ENCODE data around the gene IKZF3. TPM values are rescaled to one million over a fixed set of nuclear protein-coding genes. Genes with fewer than 3 reads are reported as not detected.

Gene IKZF3
- total RNA-seq, 1 experiment from 2014 or later: not detected

DNA sequence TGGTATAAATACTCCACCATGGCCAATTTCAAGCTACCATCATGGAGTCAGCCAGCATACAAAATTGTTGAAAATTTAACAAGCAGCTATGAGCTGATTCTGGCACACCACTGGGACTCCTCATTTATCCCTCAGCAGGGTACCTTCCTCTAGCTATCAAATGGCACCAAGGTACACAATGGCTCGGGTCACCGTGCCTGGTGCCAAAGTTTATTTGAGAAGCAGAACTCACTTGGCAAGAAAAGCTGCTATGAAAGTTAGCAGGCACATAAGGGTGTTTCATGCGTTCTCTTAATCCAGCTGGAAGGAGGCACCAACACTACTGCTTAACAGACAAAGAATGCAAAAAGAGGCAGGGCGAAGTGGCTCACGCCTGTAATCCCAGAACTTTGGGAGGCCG is 51.6 kb downstream of the IKZF3 start:
- no peaks in the 10 kb centered on the region for H3K9me3 ChIP-seq (ENCODE audit: low read length)
- no peak overlapping the region for H3K4me3 ChIP-seq (ENCODE audit: low read length)
- H3F3A ChIP-seq (ENCODE audit: low read length, unreplicated experiment): no peaks in the 10 kb centered on the region
- ChIA-PET POLR2A (ENCODE audit: unreplicated experiment) (no interaction called here), CTCF (no interaction called here)
- no peak overlapping the region for H3K4me2 ChIP-seq (ENCODE audit: low read length)
- no peaks in the 10 kb centered on the region for H4K20me1 ChIP-seq (ENCODE audit: low read length)
- H3K27me3 ChIP-seq (ENCODE audit: low read length): peaks cover 7% of the 10 kb centered on the region
- TF ChIP-seq EZH2 (IDR thresholded peaks at IDR 0.05; ENCODE audit: low read length, unreplicated experiment) (no peak), EZH2phosphoT487 (IDR thresholded peaks at IDR 0.05; ENCODE audit: borderline replicate concordance, low read length) (no peak)
- TF ChIP-seq, protein P1, sequence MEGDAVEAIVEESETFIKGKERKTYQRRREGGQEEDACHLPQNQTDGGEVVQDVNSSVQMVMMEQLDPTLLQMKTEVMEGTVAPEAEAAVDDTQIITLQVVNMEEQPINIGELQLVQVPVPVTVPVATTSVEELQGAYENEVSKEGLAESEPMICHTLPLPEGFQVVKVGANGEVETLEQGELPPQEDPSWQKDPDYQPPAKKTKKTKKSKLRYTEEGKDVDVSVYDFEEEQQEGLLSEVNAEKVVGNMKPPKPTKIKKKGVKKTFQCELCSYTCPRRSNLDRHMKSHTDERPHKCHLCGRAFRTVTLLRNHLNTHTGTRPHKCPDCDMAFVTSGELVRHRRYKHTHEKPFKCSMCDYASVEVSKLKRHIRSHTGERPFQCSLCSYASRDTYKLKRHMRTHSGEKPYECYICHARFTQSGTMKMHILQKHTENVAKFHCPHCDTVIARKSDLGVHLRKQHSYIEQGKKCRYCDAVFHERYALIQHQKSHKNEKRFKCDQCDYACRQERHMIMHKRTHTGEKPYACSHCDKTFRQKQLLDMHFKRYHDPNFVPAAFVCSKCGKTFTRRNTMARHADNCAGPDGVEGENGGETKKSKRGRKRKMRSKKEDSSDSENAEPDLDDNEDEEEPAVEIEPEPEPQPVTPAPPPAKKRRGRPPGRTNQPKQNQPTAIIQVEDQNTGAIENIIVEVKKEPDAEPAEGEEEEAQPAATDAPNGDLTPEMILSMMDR (conservative IDR thresholded peaks at IDR 0.05; ENCODE audit: low read depth, low read length): no peak
- no peaks in the 10 kb centered on the region for H3K36me3 ChIP-seq (ENCODE audit: low read depth, low read length)
- peak; percentile 19 for DNase-seq
- H3K9me2 ChIP-seq (replicated peaks; ENCODE audit: low read length): no peaks in the 10 kb centered on the region
- no TSS peak for BruUV-seq (replicated peaks)
- intact Hi-C loops (cut with micrococcal nuclease): no loop called here
- peaks cover 17% of the 10 kb centered on the region for H3K4me1 ChIP-seq (ENCODE audit: insufficient read depth, low read length)
- no peaks in the 10 kb centered on the region for H3K79me2 ChIP-seq (ENCODE audit: low read length)
- no peak overlapping the region for H2AFZ ChIP-seq (ENCODE audit: low read length)
- no peak overlapping the region for H3K9ac ChIP-seq (ENCODE audit: low read length)
- no peak for ATAC-seq
- no peak overlapping the region for H3K27ac ChIP-seq (ENCODE audit: low read length)

- H3K4me1 ChIP-seq (ENCODE audit: insufficient read depth, low read length): peaks cover 17% of the 10 kb centered on the region
- H2AFZ ChIP-seq (ENCODE audit: low read length): no peak overlapping the region
- no peak for ATAC-seq
- no peaks in the 10 kb centered on the region for H3K79me2 ChIP-seq (ENCODE audit: low read length)
- intact Hi-C loops (cut with micrococcal nuclease): no loop called here
- no peak overlapping the region for H3K27ac ChIP-seq (ENCODE audit: low read length)
- BruUV-seq (replicated peaks): no TSS peak
- H3K9ac ChIP-seq (ENCODE audit: low read length): no peak overlapping the region
- no peaks in the 10 kb centered on the region for H3K36me3 ChIP-seq (ENCODE audit: low read depth, low read length)
- ChIA-PET POLR2A (ENCODE audit: unreplicated experiment) (no interaction called here), CTCF (interaction anchor here (0.6 kb wide), 1 partner anchor 26 kb away, joined by 5 read pairs; no protein-coding TSS in a partner anchor)
- no peaks in the 10 kb centered on the region for H3F3A ChIP-seq (ENCODE audit: low read length, unreplicated experiment)
- no peak overlapping the region for H3K4me2 ChIP-seq (ENCODE audit: low read length)
- H3K9me3 ChIP-seq (ENCODE audit: low read length): no peaks in the 10 kb centered on the region
- no peaks in the 10 kb centered on the region for H3K9me2 ChIP-seq (replicated peaks; ENCODE audit: low read length)
- DNase-seq: no peak
- peaks cover 7% of the 10 kb centered on the region for H3K27me3 ChIP-seq (ENCODE audit: low read length)
- TF ChIP-seq EZH2phosphoT487 (IDR thresholded peaks at IDR 0.05; ENCODE audit: borderline replicate concordance, low read length) (no peak), EZH2 (IDR thresholded peaks at IDR 0.05; ENCODE audit: low read length, unreplicated experiment) (no peak)
- TF ChIP-seq, protein P1 (conservative IDR thresholded peaks at IDR 0.05; ENCODE audit: low read depth, low read length): no peak
- no peaks in the 10 kb centered on the region for H4K20me1 ChIP-seq (ENCODE audit: low read length)
- H3K4me3 ChIP-seq (ENCODE audit: low read length): no peak overlapping the region
Measured at GRCh38 chr17:39810939-39811728, 53.0 kb downstream of the IKZF3 start.

DNA sequence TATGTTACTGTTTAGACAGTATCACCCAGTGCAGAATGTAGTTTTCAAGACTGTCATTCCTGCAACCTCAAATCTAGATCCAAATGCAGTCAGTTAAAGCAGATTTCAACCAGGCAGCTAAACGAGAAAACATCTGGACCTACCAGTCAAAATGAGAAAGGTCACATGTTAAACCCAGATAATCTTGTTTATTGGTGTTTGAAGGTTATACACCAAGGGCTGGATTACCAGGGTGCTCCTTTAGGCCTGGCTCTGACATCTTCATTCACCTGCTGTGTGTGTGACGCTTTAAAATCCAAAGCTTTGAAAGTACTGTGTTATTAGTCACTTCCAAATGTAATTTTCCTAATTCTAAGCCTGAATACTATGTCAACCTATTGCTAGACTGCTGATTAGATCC is 54.9 kb downstream of the IKZF3 start:
- DNase-seq: no peak
- Histone ChIP-seq H3K36me3 (ENCODE audit: low read depth, low read length) (no peaks in the 10 kb centered on the region), H3K27me3 (ENCODE audit: low read length) (peaks cover 7% of the 10 kb centered on the region), H3K9ac (ENCODE audit: low read length) (no peak overlapping the region), H4K20me1 (ENCODE audit: low read length) (no peaks in the 10 kb centered on the region), H3K9me2 (replicated peaks; ENCODE audit: low read length) (no peaks in the 10 kb centered on the region), H2AFZ (ENCODE audit: low read length) (no peak overlapping the region), H3K79me2 (ENCODE audit: low read length) (no peaks in the 10 kb centered on the region), H3F3A (ENCODE audit: low read length, unreplicated experiment) (no peaks in the 10 kb centered on the region), H3K4me2 (ENCODE audit: low read length) (peak overlapping the region; percentile 53; the same call in 1 of the 2 replicates), H3K9me3 (ENCODE audit: low read length) (no peaks in the 10 kb centered on the region), H3K27ac (ENCODE audit: low read length) (no peak overlapping the region), H3K4me3 (ENCODE audit: low read length) (no peak overlapping the region), H3K4me1 (ENCODE audit: insufficient read depth, low read length) (peaks cover 17% of the 10 kb centered on the region)
- CTCF ChIA-PET: no interaction called here
- no TSS peak for BruUV-seq (replicated peaks)
- POLR2A ChIA-PET (ENCODE audit: unreplicated experiment): no interaction called here
- no peak for ATAC-seq
- intact Hi-C loops (cut with micrococcal nuclease): loop anchor here (10.0 kb wide), 1 partner anchor 66 kb away; no protein-coding TSS in a partner anchor
- TF ChIP-seq EZH2phosphoT487 (IDR thresholded peaks at IDR 0.05; ENCODE audit: borderline replicate concordance, low read length): no peak
- no peak for TF ChIP-seq EZH2 (IDR thresholded peaks at IDR 0.05; ENCODE audit: low read length, unreplicated experiment)
- TF ChIP-seq, protein P1 (conservative IDR thresholded peaks at IDR 0.05; ENCODE audit: low read depth, low read length): no peak
